GM19025 (cell line): ENCODE results near the gene DQX1.

Source experiments
- ATAC-seq: cut with Tn5 transposase; IDR thresholded peaks from one replicate; pipeline ENCODE4 v1.9.1; 2021; ENCODE audit warnings: mild to moderate bottlenecking, low read depth, moderate library complexity; ENCODE audit not compliant: unreplicated experiment

DQX1 gene

DNA sequence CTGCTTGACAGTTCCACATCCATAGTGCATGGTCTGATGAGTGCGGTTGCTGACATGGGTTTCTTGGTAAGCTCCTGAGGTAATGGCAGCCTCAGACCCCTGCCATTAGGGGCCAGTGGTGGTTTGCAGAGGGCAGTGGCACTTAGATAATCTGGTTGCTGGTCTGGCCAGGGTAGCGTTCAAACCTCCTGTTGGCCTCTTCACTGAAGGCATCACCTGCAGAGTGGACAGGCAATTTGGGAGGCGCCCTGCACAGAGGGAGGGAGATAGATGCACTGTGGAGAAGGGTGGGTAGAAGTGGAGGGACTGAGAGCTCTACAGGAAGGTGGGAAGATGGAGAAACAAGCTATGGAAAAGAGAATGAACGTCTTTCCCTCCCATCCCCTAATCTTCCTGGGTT is 7.4 kb upstream of the DQX1 start:
- ATAC-seq: no peak

GRCh38 chr2:74532222-74532621 is 6.2 kb upstream of the DQX1 start:
- ATAC-seq: no peak

- no peak for ATAC-seq
These were observed 5.6 kb upstream of the DQX1 start for GRCh38 chr2:74531666-74532065.

DNA sequence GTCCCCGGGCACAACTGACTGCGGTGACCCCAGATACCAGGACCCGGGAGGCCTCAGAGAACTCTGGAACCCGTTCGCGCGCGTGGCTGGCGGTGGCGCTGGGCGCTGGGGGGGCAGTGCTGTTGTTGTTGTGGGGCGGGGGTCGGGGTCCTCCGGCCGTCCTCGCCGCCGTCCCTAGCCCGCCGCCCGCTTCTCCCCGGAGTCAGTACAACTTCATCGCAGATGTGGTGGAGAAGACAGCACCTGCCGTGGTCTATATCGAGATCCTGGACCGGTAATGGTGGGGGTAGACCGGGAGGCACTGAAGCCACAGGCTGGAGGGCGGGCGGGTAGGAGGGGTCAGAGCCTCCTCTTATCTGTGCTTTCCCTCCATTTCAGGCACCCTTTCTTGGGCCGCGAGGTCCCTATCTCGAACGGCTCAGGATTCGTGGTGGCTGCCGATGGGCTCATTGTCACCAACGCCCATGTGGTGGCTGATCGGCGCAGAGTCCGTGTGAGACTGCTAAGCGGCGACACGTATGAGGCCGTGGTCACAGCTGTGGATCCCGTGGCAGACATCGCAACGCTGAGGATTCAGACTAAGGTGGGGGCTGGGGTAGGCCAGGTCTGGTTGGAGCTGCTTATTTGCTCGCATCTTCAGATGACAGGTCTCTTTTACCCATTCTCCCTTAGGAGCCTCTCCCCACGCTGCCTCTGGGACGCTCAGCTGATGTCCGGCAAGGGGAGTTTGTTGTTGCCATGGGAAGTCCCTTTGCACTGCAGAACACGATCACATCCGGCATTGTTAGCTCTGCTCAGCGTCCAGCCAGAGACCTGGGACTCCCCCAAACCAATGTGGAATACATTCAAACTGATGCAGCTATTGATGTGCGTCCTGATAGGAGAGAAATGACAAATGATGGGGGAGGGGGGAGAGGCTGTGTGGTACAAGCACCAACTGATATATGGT is 4.5 kb upstream of the DQX1 start:
- ATAC-seq: peak; percentile 30

- peak; percentile 81 for ATAC-seq
These were observed 3.6 kb upstream of the DQX1 start, which contains the start of the genes AUP1 and HTRA2 for GRCh38 chr2:74529357-74530238. Gene AUP1, minus strand, starts transcription at chr2:74529706. Its CDS starts 77 bp downstream, at chr2:74529629. Gene HTRA2, plus strand, starts transcription at chr2:74529933. Its CDS starts 74 bp downstream, at chr2:74530007.

GRCh38 chr2:74528600-74529356 is 2.7 kb upstream of the DQX1 start:
- no peak for ATAC-seq

DNA sequence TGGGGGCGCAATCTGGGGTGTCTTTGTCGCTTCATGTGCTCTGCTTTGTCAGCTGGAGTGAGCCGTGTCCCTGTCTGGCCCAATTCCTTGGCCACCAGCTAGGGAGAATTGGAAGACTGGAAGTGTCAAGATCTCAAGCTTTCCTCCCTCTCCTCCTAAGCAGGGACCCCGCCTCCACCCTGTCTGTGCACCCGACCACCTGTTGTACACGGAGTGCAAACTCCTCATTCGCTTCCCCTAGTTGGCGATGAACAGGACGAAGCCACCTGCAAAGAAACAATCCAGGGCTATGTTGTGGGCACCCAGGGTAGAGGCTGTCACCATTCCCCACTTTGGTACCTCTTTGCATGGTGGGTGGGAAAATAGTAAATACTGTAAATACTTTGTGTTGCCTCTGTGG is 1.7 kb upstream of the DQX1 start:
- no peak for ATAC-seq

DNA sequence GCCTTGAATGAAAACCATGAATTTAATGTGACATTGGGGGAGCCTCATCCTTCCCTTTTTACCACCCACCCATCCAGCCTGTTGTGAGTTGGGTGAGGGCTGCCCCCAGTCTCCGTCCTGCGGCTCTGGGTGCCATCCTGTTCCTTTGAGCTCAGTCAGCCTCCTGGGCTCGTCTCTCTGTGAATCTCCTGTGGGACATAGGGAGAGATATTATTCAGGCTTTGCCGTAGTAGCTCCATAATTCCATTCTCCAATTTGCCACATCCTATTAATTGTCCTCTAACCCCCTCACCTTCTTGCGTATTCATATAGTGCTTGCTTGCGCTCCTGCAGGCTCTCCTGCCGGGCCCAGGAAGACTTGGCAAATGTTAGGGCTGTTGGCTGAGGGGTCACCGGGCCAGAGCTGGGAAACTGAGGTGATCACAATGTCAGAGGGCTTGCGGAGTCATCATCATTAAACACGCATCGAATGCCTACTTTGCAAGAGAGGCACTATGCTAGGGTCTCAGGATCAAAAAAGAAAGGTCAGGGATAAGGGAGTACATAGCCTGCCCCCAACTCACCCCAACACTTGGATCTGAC is 709 bp upstream of the DQX1 start:
- no peak for ATAC-seq

GRCh38 chr2:74524955-74525716 is 895 bp downstream of the DQX1 start:
- ATAC-seq: no peak

DNA sequence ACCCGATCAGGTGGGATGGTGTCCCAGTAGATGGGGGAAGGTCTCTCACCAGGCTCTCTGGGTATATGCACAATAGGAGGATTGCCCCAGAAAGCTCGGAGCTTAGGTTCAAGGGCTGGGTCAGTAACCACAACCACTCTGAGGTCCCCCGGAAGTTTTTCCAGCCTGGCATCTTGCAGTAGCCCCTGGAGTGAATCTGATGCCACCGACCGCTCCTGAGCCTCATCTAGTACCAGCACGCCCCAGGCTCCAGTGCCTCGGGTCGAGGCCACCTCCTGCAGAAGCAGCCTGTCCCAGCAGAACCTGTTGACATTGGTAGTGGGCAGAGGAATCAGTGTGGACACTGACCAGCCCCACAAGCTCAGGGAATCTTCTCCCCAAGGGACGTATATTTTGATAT is 2.0 kb downstream of the DQX1 start:
- ATAC-seq: no peak

DNA sequence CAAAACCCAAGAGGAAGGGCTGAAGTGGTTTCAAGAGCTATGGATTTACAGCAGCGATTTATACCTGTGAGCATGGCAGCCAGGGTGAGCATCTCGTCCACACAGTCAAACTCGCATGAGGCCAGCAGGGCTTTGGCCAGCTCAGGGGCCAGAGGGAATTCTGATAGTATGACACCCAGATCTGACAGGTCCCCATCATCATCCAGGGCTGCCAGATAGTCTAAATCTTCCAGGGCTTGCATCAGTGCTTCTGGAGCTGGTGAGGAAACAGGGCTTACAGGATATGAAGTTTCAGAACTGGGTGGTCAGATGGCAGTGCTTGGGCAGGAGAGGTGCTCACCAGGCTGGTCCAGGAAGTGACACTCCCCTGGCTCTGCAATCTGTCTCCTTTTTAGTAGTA is 3.5 kb downstream of the DQX1 start:
- ATAC-seq: no peak

DNA sequence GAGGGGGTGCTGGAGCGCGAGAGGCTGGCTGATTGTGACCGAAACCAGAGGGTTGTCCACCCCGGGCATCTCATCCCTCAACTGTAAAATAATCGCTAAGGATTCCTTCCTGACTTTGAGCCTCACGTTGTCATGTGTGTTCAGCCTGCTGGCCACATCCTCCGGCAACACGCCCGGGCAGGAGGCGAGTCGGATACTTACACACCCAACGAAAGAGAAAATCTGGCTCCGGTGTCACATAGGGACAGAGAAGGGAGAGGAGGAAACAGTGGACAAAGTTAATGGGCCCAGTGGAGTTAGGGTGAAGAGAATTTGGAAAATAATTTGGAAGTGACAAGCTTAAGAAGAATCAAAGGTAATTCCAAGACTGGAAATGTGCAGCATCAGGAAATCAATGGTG is 9.4 kb downstream of the DQX1 start:
- ATAC-seq: no peak

GRCh38 chr2:74515981-74516633 is 9.9 kb downstream of the DQX1 start:
- ATAC-seq: peak; percentile 75

DNA sequence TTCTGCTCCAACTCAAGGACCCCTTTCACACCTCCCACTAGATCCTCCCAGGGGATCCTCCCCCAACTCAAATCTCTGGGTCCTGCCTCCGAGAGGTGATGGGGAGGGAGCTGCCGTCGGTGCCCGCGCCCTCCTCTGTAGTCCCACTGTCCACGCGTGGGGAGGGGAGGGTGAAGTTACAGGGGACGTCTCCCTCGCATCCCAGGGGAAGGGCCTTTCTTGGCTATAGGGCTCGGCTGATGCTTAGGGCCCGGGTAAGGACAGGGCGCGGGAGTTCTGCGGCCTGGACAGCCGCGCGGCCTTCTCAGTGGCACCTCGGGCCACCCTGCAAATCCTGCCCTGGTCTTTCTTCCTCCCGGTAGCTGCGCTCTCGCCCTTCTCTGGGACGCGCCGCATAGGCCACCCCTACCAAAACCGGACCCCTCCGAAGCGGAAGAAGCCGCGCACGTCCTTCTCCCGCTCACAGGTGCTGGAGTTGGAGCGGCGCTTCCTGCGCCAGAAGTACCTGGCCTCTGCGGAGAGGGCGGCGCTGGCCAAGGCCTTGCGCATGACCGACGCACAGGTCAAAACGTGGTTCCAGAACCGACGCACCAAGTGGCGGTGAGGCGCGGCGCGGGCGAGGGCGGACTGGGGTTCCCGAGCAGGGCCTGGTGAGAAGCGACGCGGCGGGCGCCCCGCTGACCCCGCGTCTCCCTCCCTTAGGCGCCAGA is 10.6 kb downstream of the DQX1 start:
- ATAC-seq: peak; percentile 13

- ATAC-seq: no peak
These were observed 11.4 kb downstream of the DQX1 start, which contains the start of gene TLX2 for GRCh38 chr2:74514368-74515270. Gene TLX2, plus strand, starts transcription at chr2:74514450. Its CDS starts 357 bp downstream, at chr2:74514807.

- no peak for ATAC-seq
These were observed 12.2 kb downstream of the DQX1 start for GRCh38 chr2:74513605-74514367.
